NCI-H2196 (cell line): ENCODE results near the gene PCA3.
A peak's percentile ranks its signal among the peaks of the same experiment; 100 is the strongest.
"Not testable (repeated sequence)": the region's sequence is repeated elsewhere in the genome, so short reads cannot be mapped to it uniquely, and the experiment has no call there.

Experiments used
- DNase-seq: peaks from one replicate; lab custom pipeline; 2025; ENCODE audit not compliant: unreplicated experiment; lab: John Stamatoyannopoulos, UW

Gene PCA3

GRCh38 chr9:76764138-76764537, at the start of gene PCA3:
PCA3 (plus strand) TSS chr9:76764438.
- no peak for DNase-seq

DNA sequence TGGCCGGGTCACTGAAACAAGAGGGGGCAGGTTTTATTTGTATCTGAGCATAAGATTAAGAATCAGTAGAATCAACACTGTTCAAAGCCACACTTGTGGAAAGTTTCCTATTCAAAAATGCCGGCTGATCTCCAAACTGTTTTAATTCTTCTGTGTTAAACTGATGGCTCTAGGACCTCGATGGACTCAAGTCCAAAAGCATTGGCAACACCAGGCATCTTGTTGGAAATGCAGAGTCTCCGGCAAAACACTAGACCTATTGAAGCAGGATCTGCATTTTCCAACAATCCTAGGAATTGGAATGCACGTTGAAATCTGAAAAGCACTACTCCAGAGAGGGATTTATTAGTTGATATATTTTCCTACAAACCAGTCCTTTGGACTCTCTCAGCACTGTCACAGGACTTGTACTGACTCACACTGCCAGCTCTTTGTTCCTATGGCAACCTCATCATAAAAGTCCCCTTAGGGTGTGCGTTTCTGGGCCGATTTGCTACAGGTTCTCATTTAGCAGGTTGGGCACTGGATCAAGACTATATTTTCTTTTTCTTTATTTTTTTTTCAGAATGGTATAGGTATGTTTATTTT, 48.1 kb upstream of the PCA3 start:
- DNase-seq: peak; percentile 45

- DNase-seq: peak; percentile 10
Measured at GRCh38 chr9:76717176-76717575, 47.1 kb upstream of the PCA3 start.

DNA sequence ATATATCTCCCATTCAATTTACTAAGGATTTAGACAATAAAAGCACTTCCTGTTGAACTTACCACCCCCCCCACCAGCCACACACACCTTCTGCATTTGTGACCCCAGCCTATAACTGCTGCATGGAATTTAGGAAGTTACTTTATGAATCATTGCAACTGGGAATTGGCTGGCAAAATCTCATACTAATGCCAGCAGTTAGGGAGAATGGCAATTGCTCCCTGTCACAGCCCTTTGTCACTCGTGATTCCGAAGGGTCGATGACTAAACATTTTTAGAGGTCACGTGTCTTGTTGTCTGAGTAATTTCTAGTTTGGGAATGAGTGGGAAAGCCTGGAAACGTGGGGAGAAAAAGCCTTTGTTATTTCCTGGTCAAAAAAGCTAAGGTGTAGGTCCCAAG, 46.6 kb upstream of the PCA3 start:
- DNase-seq: no peak

DNA sequence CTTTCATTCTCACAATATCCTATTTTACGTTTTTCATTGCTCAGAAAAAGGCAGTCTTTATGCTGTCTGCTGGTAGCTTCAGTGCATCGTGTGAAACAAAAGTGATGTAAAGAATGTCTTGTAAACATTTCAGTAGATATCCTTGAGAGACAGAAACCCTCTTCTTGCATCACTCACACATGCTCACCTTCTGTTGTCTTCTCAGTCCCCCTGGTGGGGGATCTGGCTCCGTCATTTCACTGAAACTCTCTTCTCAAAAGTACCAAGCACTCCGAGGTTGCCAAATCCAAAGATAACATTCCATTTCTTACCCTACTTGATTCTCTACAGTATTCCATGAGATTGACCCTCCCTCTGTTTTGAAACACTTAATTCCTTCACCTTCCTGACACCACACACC, 46.1 kb upstream of the PCA3 start:
- DNase-seq: no peak

GRCh38 chr9:76720245-76720644, 44.0 kb upstream of the PCA3 start:
- no peak for DNase-seq

GRCh38 chr9:76725011-76725546, 39.2 kb upstream of the PCA3 start:
- no peak for DNase-seq

GRCh38 chr9:76725885-76726284, 38.4 kb upstream of the PCA3 start:
- DNase-seq: no peak

DNA sequence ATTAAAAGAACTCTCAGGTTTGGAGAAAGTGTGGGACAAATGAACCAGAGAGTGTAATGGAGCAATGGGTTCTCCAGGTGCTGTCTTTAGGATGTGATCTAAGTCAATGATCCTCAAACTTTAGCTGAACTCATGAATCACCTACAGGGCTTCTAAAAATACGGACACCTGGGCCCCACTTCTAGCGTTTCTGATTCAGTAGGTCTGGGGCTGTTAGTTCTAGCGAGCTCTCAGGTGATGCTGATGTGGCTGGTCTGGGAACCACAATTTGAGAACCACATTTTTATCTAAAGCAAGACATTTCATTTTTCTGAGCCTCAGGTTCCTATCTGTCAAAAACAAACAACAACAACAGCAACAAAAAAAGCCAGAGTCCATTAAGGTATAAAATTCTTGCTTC, 35.1 kb upstream of the PCA3 start:
- DNase-seq: no peak

DNA sequence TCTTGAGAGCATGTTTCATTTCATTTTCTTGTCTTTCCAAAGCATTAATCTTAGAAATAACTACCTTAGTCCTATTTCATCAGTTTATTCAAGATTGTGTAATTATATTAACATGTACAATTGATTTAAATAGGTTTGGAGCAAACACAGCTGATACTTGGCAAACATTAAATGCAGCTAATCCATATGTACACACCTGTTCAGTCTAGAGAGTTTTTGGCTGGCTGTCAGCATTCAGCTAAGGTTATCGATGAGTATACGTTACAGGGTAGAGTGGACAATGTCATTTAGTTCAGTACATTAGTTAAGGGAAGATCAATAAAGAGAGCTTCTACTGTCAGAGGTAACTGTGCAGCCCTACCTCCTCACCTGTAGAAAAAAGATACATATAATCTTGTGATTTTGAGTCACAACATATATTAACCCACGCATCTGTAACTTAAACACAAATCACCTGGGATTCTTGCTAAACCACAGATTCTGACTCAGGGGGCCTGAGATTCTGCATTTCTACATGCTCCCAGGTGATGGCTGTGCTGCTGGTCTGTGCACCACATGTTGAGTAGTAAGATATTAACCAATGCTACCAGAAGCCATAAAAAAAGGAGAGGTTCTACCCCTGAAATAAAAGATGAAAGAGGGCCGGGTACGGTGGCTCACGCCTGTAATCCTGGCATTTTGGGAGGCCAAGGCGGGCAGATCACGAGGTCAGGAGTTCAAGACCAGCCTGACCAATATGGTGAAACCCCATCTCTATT, 34.1 kb upstream of the PCA3 start:
- peak; percentile 14 for DNase-seq

GRCh38 chr9:76730801-76731200, 33.4 kb upstream of the PCA3 start:
- no peak for DNase-seq

GRCh38 chr9:76732341-76732958, 31.8 kb upstream of the PCA3 start:
- DNase-seq: no peak

GRCh38 chr9:76733096-76733495, 31.1 kb upstream of the PCA3 start:
- DNase-seq: no peak

DNA sequence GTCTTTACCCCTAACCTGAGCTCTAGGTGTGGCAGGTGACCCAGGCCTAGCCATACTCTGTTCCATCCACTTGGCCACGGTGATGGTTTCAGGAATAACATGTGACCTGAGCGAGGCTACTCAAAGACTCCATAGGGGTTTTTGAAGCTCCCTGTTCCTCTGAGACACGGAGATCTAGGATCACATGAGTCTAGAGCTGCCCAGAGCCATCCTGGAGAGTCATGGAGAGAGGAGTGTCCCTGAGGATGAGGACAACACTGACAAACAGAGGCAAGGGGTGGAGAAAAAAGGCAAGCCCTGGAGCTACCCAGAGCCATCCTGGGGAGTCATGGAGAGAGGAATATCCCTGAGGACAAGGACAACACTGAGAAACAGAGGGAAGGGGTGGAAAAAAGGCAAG, 29.5 kb upstream of the PCA3 start:
- no peak for DNase-seq

DNA sequence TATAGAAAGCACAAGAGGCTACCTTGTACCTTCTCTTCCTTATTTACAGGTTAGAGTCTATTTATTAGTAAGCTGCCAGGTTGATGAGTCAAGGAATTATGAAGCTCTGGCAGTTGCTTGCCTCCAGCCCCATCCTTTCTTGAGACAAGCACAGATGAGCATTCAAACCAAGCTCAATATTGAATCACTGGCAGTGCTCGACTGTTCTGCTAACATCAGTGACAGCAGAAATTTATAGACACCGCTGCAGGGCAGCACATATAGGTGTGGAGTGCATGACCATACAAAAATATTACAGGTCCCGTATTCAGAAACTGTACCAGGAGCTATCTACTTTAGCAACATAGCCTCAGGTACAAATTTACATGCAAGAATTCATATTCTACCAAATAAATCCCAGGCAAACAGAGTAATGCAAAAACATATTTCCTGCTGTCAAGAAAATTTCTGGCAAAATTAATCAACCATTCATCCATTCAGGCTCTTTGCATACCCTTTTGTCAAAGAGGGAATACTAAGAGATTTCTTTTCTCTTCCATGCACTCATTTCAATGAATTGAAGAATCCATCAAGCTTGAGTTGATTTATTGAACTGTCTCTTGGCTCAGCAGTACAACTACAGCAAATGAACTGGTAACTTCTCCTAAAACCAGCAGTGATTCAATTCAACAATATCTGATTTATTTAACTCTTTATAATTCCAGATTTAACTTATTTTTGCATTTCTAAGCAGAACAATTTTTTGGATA, 26.9 kb upstream of the PCA3 start:
- DNase-seq: no peak

GRCh38 chr9:76738402-76738801, 25.8 kb upstream of the PCA3 start:
- no peak for DNase-seq

GRCh38 chr9:76741524-76741923, 22.7 kb upstream of the PCA3 start:
- DNase-seq: no peak

GRCh38 chr9:76742890-76743289, 21.3 kb upstream of the PCA3 start:
- DNase-seq: not testable (repeated sequence)

DNA sequence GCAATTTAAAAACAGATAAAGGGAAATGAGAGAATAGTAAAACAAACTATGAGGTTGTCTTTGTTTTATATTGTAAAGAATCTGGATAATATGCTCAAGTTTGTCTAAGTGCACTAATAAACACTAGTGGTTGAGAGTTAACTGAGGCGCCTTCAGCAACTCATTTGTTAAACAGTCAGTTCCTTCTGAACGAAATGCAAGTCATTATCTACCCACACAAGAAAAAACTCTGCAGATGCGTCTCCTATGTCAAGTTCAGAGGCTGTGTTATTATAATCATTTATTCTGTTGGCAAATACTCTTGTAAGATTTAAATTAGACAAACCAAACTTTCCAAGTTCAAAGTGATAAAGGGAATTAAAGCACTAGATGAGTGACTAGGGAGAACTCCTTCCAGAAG, 20.3 kb upstream of the PCA3 start:
- no peak for DNase-seq

DNA sequence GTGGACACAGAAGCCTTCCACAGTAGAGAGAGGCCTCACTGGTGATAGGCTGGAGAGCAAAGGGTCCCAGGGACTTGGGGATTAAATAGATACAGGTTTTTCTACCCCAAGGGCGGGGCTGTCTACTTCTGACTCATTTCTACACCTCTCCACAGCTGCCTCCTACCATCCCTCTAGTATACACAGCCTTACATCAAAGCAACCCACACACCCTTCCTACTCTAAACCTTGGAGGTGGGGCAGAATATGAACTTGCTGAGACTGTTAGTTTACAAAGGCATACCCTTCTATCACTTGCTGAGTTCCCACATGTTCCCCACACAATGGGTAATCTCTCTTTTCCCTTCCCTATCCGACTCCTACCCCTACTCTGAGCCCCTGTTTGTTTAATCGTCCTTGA, 19.9 kb upstream of the PCA3 start:
- no peak for DNase-seq

- no peak for DNase-seq
Measured at GRCh38 chr9:76751001-76751400, 13.2 kb upstream of the PCA3 start.

- DNase-seq: peak; percentile 5
Measured at GRCh38 chr9:76756268-76756640, 8.0 kb upstream of the PCA3 start.
